Epithelial cell of proximal tubule (primary cell): ENCODE measurements around the gene VTA1. TPM values are rescaled to one million over a fixed set of nuclear protein-coding genes. Genes with fewer than 3 reads are reported as not detected.

Experiments used
- DNase-seq: peaks from one replicate; pipeline ENCODE4 v3.0.0-alpha.2; 2011; ENCODE audit warnings: low read depth
- H3K4me3 ChIP-seq: 2 replicates; pipeline ENCODE4 v1.5.1; 2011; ENCODE audit warnings: low read depth, mild to moderate bottlenecking, low read length
- CTCF ChIP-seq: conservative IDR thresholded peaks from 2 replicates; pipeline ENCODE4 v1.5.1; 2012; ENCODE audit warnings: low read depth, mild to moderate bottlenecking, low read length
- total RNA-seq: library from RNA; depleted of rRNA; stranded (reverse); fragments of >200 nt; gene quantifications from 2 replicates; pipeline ENCODE4 v1.2.3, GENCODE V29; 2015

Gene VTA1
- total RNA-seq, 1 donor from 2014 or later = 48.2 TPM

GRCh38 chr6:142171351-142171750 lies 24.3 kb downstream of the VTA1 start:
- H3K4me3 ChIP-seq = no peak overlapping the region
- no peak for DNase-seq
- no peak for TF ChIP-seq CTCF

- no peak overlapping the region for H3K4me3 ChIP-seq
- no peak for TF ChIP-seq CTCF
- DNase-seq = no peak
Observed at GRCh38 chr6:142172758-142173157, 25.7 kb downstream of the VTA1 start.

GRCh38 chr6:142173980-142174379 lies 26.9 kb downstream of the VTA1 start:
- TF ChIP-seq CTCF = no peak
- DNase-seq = no peak
- no peak overlapping the region for H3K4me3 ChIP-seq

GRCh38 chr6:142174703-142175102 lies 27.6 kb downstream of the VTA1 start:
- H3K4me3 ChIP-seq = no peak overlapping the region
- no peak for DNase-seq
- no peak for TF ChIP-seq CTCF

GRCh38 chr6:142178129-142178528 lies 31.1 kb downstream of the VTA1 start:
- no peak overlapping the region for H3K4me3 ChIP-seq
- no peak for TF ChIP-seq CTCF
- no peak for DNase-seq

- no peak for TF ChIP-seq CTCF
- H3K4me3 ChIP-seq = no peak overlapping the region
- DNase-seq = no peak
Observed at GRCh38 chr6:142182004-142182403, 34.9 kb downstream of the VTA1 start.

- TF ChIP-seq CTCF = no peak
- no peak for DNase-seq
- no peak overlapping the region for H3K4me3 ChIP-seq
Observed at GRCh38 chr6:142183351-142183750, 36.3 kb downstream of the VTA1 start.
